Raji (cell line): ENCODE measurements around the gene CHST1.

Experiments used
- POLR2A ChIP-seq: IDR thresholded peaks from 2 replicates; pipeline ENCODE4 v1.6.1; 2011; ENCODE audit warnings: low read depth, low read length, control low read depth; ENCODE audit not compliant: insufficient read depth

CHST1 gene

GRCh38 chr11:45614196-45614828, 51.1 kb downstream of the CHST1 start:
- no peak for TF ChIP-seq POLR2A

DNA sequence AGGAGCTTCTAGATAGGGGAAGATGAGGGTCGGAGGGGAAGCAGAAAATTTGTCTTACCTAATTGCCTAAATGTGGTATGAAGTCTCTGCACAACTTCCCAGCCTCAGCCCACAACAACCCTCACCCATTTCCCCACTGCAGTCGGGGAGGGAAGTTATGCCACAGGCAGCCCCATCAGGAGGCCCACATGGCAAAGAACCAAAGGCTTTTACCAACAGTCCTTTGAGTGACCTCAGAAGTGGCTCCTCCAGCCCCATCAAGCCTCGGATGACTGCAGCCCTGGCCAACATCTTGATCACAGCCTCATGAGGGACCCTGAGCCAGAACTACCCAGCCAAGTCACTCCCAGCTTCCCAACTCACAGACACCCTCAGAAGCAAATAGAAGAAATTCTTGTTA, 54.8 kb downstream of the CHST1 start:
- TF ChIP-seq POLR2A, result no peak

- TF ChIP-seq POLR2A, result no peak
Measured at GRCh38 chr11:45609902-45610301, 55.5 kb downstream of the CHST1 start.

- no peak for TF ChIP-seq POLR2A
Measured at GRCh38 chr11:45609337-45609736, 56.1 kb downstream of the CHST1 start.

DNA sequence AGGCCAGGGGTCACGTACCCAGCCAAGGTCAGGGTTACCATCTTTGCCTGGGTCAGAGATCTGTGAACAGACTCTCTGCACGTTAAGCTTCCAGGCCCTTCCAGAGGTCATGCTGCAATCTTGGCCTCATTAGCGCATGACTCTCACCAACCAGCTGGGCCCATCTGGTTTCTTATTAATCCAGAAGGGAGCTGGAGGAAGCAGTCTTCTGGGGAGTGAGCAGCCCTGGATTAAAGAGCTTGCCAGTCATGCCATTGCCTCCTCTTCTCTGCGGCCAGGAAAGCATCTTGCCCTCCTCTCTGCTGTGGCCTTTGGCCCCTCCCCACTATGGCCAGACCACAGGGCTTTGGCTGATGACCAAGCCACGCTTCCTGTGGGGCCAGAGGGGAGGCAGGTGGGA, 57.4 kb downstream of the CHST1 start:
- TF ChIP-seq POLR2A, result no peak

DNA sequence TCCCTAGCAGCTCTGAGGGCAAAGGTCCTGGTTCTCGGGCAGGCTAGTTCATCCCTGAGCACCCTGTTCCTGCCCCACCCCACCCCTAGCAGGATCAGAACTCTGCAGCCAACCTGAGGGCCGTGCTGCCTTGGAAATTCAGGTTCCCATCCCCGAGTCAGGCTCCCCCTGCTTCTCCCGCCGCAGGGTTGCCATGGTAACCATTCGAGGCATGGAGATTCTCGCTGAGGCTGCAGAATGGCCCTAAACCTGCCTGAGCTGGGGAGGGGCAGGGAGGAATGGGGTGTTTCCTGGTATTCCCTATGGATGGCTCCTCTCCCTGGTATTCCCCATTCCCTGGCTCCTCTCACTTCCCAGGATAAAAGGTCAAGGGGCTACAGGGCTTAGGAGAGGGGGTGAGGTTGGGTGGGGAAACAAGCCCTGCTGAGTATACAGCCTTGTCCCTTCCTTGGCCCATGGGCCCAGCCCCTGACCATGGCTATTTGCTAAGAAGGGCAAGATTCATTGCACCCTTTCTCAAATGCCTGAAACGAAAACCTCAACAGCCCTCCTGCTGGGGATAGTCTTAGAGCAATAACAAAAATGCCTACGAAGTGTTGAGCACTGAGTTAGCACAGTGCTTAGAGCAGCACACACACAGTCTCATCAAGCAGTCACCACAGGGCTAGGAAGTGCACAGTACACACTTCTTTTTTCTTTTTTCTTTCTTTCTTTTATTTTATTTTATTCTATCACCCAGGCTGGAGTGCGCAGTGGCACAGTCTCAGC, 58.7 kb downstream of the CHST1 start:
- TF ChIP-seq POLR2A, result no peak

GRCh38 chr11:45605051-45605450, 60.4 kb downstream of the CHST1 start:
- no peak for TF ChIP-seq POLR2A

DNA sequence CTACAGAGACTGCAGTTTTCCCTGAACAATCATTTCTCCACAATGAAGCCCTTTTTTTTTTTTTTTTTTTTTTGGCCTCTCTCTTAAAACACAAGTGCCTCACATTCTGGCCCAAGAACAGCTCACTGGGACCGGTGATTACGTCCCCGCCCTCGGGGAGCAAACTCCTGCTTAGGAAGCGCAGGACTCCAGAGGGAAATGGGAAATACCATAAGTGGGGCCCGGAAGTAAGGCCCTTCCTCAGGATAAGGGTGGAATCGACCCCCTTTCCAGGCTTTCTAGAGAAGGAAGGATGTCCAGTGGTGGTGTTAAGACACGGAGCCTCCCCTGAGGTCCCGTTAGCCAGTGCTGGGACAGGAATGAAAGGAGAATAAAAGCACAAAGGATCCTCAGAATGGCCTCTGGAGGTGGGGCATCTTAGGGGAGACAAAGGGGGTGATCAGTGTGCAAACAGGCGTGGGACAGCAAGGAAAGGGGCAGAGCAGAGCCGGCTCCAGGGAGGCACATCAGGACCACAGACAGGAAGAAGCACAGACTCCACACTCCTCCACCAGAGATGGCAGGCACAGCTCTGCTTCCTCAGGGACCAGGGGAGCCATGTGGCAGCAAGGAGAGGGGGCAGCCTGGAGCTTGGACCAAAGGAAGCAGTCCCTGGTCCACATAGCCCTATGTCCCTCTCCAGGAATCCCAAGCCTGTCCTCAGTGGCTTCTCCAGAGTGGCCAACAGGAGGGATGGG, 61.3 kb downstream of the CHST1 start:
- TF ChIP-seq POLR2A, result no peak

DNA sequence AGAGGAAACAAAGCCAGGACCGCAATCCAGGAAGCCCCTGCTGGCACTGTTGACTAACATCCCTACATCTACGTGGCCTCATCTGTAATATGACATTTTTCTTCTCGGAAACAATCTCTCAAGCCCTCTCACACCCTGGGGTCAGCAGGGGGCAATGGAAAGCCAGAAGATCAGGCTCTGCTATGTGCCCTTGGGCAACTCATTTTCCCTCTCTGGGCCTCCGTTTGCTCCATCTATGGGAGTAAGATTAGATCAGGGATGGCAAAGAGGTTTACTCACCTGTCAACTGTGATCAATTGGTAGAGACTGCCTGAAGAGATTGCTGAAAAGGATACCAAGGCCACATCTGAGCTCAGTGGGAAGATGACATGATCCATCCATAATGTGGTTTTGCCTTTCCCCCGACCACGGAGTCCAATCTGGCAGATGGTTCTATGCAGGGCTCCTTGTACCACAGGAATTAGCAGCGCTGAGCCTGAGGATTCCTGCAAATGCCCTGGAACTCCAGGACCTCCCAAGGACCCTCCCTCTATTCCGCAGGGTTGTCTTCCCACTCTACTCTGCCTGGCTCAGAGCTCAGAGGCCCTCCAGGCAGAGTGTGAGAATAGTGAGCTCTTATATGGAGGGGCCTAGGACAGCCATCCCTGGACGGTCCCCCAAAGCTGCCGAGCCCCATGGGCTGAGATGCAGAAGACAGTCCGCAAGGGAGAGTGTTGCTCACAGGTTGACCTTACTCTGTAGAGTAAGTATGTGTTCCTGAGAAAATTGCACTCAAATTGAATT, 66.1 kb downstream of the CHST1 start:
- TF ChIP-seq POLR2A, result no peak
